COLO668 (cell line): ENCODE measurements around the gene TCF7L1.
"Not testable (repeated sequence)": the region's sequence is repeated elsewhere in the genome, so short reads cannot be mapped to it uniquely, and the experiment has no call there.

Experiments used
- DNase-seq: peaks from one replicate; lab custom pipeline; 2025; ENCODE audit not compliant: unreplicated experiment; lab: John Stamatoyannopoulos, UW

TCF7L1 gene

DNA sequence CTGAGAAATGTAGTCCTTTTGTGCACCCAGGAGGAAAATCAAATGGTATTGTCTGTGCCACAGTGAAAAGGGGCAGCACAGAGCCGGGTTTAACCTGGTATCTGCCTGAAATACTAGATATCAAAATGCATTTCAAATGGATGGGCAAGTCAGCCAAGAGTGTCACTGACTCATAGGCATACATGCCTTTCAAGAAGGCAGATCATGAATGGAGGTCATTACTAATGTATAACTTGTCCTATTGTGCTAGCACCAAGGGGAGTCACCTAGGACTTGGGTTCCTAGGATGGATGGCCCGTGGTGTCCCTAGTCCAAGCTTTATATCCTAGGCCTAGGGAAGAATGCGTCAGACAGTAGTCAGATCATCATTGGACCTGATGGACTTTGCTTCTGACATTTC is 49.9 kb downstream of the TCF7L1 start:
- no peak for DNase-seq

DNA sequence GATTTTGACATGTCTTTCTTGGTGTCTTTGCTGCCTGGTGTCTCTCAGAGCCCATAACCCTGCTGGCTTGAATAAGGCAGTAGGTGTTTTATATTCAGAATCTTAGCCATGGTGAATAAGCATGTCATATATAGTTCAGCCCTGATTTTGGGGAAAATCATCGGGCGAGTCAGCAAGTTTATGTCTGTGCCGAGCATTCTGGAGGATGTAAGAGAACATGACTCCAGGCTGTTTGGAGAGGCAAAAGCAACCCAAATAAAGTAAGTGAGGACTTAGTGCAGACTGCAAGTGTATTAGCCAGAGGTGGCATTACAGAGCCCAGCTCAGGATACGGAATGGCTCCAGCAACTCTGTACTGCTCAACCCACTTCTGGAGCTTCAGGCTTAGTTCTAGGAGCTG is 50.3 kb downstream of the TCF7L1 start:
- no peak for DNase-seq

DNA sequence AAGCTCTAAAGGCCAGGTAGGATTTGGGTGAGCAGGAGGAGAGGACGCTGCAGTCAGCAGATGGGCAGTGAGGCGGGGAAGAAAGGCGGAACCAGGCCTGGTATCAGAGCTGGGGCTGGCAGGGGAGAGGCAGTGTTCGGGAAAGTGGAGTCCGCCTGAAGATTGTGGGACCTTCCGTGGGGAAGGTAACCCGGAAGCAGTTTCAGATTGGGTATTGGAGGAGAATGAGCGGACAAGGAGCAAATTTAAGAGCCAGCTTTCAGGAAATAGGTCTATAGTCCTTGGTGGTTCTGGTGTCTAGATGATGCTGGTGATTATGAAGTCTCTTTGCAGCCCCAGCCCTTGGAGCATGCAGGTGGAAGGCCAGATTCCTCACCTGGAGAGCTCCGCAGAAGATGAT is 51.0 kb downstream of the TCF7L1 start:
- DNase-seq: no peak

GRCh38 chr2:85184990-85185389 is 51.8 kb downstream of the TCF7L1 start:
- DNase-seq: no peak

DNA sequence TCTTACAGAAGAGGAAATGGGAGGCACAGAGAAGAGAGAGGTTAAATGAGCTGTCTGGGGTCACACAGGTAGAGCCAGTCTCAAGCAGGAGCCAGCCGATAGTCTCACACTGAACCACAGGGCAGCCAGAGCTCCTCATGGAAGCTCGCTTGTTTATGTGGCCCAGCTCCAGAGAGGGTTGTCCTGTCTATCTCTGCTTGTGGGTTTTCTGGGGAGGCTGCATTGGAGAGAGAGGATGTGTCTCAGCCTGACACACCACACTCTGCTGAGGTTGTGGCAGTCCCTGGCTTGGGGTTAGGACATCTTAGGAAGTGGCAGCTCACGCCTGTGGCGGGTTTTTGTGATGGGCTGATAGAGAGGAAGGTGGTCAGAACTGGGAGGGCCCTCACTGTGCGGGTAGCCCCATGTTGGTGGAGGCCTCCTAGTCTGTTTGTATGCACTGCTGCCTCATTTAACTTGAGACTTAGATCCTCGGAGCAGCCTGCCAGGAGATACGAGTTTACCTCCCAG is 52.3 kb downstream of the TCF7L1 start:
- no peak for DNase-seq

DNA sequence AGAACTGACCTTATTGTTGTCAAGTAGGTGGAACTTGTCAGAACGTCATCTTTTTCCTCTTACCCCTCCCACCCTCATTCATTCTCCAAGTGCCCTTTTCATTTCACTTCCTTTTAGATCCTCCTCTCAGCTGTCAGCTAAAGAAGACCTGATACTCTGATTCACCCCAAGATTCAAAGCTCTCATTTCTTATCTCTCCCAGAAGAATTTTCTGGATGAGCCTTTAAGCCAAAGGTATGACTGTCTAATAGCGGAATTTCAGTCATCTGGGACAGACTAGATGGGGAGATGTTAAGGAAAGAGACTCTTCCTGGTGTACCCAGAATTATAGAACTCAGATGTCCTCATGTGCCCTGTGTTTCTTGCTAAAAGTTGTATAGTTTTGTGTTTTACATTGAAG is 53.9 kb downstream of the TCF7L1 start:
- DNase-seq: no peak

GRCh38 chr2:85188852-85189251 is 55.7 kb downstream of the TCF7L1 start:
- no peak for DNase-seq

DNA sequence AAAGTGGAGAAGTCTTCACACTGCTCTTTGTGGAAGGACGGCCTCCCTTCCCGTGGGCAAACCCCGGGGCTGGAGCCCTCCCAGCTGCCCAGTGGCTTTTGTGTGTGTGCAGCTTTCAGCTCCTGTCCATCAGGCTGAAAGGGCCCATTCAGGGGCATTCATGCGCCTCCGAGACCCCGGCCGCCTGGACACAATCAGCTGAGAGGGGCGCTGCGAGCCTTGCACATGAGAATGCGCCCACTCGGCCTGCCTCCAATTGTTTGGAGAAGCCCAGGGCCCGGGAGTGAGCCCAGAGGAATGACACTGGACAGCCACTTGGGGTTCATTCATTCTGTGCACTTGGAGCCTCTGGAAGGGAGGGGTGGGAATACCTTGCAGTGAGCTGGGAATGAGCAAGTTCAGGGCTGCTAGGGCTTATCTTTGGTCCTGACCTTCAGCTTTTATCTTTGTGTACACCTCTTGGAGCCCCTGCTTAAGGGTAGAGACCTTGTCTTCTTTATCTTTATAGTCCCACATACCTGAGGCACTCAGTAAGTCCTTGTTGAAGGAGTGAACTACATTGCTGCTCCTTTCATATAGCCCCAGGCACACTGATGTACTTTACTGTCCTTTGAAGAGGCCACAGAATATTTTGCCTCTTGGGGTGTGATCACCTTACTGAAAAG is 56.5 kb downstream of the TCF7L1 start:
- DNase-seq: no peak

DNA sequence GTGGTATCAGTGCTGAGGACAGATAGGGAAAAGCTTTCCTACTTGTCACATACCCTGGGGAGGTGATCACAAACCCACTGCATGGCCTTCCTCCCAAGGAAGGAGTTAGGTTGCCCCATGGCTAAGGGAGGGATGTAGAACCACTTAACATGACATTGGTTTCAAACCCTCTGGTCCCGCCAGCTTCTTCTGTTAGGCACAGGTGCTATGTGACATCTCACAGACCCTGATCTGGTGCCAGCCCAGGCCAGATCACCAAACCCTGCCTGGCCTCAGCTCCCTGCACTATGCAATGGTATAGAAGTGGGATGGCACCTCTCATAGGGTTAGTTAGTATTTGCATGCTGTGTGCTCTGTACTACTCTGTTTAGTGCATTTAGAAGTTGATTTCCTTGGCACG is 58.0 kb downstream of the TCF7L1 start:
- DNase-seq: no peak

- DNase-seq: no peak
Observed at GRCh38 chr2:85194780-85195480, 61.7 kb downstream of the TCF7L1 start.

- no peak for DNase-seq
Observed at GRCh38 chr2:85195956-85196355, 62.8 kb downstream of the TCF7L1 start.

GRCh38 chr2:85199698-85200097 is 66.5 kb downstream of the TCF7L1 start:
- no peak for DNase-seq

DNA sequence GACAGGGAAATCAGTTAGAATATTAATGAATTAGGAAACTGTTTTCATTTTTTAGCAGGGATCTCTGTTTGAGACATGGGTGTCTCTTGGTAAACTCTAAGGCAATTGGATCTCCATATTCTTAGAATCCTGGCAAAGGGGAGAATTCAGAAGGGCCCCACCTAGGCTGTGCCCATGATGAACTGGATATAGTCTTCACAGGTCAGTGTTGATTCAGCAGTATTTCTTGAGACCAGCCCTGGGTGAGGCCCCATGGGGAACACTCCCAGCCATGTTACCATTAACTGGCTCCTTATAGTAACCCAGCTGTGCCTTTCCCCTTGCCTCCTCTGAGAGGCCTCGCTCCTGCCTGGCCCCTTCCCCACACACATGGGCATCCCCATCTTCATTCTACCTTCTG is 76.7 kb downstream of the TCF7L1 start:
- DNase-seq: no peak

DNA sequence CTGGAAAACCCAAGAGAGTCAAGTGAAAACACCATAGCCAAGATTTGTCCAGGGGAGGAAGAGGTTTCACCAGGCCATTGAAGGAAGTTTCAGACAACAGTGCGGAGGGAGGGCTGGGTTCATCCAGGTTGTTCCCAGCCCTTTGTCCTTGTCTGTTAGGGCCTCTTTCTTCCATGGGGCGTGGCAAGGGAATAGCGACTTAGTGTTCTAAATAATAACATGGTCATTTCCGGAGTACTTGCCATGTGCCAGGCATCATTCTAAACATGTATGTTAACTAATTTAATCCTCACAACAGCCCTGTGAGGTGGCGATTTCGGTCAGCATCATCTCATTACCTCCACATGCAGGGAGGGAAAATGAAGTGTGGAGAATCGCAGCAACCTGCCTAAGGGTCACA is 77.3 kb downstream of the TCF7L1 start:
- no peak for DNase-seq

DNA sequence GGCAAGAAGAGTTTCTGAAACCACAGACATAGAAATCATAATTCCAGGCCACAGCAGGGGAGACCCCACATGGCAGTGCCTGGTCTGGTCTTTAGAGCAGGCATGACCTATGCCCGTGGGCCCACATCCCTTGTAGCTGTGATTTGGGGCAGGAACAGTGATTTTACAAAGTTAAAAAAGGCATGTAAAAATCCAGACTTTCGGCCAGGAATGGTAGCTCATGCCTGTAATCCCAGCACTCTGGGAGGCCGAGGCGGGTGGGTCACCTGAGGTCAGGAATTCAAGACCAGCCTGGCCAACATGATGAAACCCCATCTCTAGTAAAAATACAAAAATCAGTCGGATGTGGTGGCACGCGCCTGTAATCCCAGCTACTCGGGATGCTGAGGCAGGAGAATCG is 78.4 kb downstream of the TCF7L1 start:
- not testable (repeated sequence) for DNase-seq

GRCh38 chr2:85212841-85213240 is 79.6 kb downstream of the TCF7L1 start:
- no peak for DNase-seq

DNA sequence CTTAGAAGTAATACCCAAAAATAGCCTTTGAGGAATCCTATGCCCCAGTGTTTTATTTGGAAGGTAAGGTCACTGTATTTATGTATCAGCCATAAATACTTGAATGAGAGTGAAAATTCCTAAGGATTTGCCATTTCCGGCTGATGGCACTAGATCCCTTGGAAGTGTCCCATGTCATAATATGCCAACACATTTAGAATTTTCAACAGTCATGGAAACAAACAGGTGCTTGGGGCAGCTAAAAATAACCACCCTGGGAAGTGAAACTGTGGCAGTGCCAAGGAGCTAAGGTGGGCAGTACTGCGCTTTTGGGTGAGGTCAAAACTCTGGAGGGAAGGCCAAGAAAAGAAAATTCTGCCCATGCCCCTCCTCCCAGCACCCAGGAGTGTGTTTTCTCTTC is 80.2 kb downstream of the TCF7L1 start:
- no peak for DNase-seq

GRCh38 chr2:85213901-85214512 is 80.8 kb downstream of the TCF7L1 start:
- DNase-seq: no peak

DNA sequence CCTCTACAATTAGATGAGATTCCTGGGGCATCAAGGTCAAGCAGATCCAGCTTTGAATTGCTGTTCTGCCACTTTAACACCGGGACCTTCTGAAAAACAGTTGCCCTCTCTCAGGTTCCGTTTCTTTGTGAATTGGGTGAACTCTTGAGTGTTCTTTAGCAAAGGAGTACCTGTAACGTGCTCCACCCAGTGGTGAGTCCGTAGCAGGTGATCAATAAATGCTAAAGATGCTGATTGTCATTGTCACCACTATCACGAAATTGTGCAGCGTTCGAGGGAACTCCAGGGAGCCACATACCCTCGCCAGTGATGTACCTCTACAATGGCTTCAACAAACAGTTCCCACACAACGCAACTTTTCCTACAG is 81.9 kb downstream of the TCF7L1 start:
- DNase-seq: no peak

- peak; percentile 36 for DNase-seq
Observed at GRCh38 chr2:85215448-85216401, 82.5 kb downstream of the TCF7L1 start.

- no peak for DNase-seq
Observed at GRCh38 chr2:85216927-85217326, 83.7 kb downstream of the TCF7L1 start.
